HEK293 (cell line): Measurements from ENCODE around the gene DHX16.

Experiments used
- CTCF ChIP-seq: fragments of 450-650 bp; formaldehyde crosslinking; IDR thresholded peaks from 2 replicates; pipeline ENCODE4 v1.5.1; 2016; ENCODE audit warnings: missing biosample characterization, missing genetic modification characterization
- ZNF274 ChIP-seq, 2 experiments: fragments of 200-500 bp in 1 of 2; fragments of 450-650 bp in 1 of 2; sonication (Bioruptor generic) in 1 of 2; formaldehyde crosslinking in 1 of 2; IDR thresholded peaks; 2 replicates each; pipeline versions ENCODE4 v1.5.1 to v1.6.1; 2014 to 2016; ENCODE audit warnings: borderline replicate concordance in 1 of 2, inconsistent platforms in 1 of 2, low read length in 1 of 2, missing biosample characterization in 1 of 2, missing genetic modification characterization in 1 of 2

- no peak for TF ChIP-seq CTCF (tag by site-specific recombination)
- TF ChIP-seq ZNF274 (IDR thresholded peaks at IDR 0.05; ENCODE audit: low read length) = no peak
- TF ChIP-seq ZNF274 (tag by site-specific recombination; IDR thresholded peaks at IDR 0.05; ENCODE audit: borderline replicate concordance) = no peak
Observed at GRCh38 chr6:30614843-30615218, 58.0 kb downstream of the DHX16 start.
